Measurements from ENCODE around the gene GAMT. TPM values are rescaled to one million over a fixed set of nuclear protein-coding genes. Genes with fewer than 3 reads are reported as not detected.

The GAMT gene
- total RNA-seq, 2 donors from 2014 or later: 4.9 to 11.2 TPM

DNA sequence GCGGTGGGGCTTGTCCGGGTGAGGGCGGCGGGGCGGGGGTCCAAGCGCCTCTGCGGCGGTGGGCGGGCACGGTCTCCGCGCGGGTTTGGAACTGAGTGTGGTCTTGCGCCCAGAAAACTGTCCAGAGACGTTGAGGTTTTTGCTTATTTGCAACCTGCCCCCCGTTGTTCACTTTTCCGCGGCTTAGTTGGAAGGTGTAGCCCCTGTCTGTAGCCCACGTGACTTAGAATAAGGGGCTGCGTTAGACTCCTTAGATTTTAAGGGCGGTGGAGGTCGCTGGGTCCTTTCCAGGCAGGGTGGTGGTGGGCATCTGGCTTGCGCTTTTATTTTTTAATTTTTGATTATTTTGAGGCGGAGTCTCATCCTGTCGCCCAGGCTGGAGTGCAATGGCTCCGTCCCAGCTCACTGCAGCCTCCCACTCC is 37.6 kb upstream of the GAMT start:
- H3K4me3 Mint-ChIP-seq: peak overlapping the region; percentile 93
- peak; percentile 1 for ATAC-seq (replicated peaks)
- H3K27me3 Mint-ChIP-seq: no peaks in the 10 kb centered on the region
- no peaks in the 10 kb centered on the region for H3K9me3 Mint-ChIP-seq
- no peaks in the 10 kb centered on the region for H3K4me1 Mint-ChIP-seq
- H3K27ac Mint-ChIP-seq: peak overlapping the region; percentile 99
- peaks cover 61% of the 10 kb centered on the region for H3K36me3 Mint-ChIP-seq (ENCODE audit: low read depth)

DNA sequence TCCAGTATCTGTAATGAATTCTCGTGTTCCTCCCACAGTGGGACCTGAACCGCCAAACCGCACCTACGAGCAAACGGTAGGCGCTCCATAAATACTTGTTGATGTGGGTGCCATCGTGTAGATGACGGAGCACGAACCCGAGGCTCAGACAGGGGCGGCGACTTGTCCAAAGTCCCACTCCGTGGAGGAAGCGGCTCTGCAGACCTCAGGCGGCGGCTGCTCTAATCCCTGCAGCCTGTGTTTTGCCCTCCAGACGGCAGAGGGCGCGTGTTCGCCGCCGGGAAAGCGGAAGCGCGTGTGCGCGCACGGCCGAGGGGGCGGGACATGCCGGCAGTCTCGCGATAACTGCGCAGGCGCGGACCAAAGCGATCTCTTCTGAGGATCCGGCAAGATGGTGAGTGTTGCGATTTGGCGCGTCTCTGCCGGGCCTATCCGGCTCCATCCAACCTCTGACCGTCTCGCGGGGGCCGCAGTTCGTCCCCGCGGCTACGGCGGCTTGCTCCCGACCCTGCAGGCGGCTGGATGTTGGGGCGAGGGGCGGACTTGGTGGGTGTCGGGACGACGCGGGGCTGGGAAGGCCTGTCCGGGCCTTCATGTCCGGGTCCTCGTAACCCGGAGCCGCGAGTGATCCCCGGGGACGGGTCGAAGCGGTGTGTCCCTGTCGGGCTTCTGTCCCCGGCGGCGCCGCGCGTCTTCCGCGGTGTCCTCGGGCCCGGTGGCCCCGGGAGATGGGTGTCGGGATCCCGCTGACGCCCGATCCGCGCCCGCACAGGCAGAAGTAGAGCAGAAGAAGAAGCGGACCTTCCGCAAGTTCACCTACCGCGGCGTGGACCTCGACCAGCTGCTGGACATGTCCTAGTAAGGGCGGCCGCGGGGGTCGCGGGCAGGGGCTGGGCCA is 36.9 kb upstream of the GAMT start, which contains the start of gene RPS15:
TSS of gene RPS15 (plus strand) at position 362 of the 898 bp plus-strand sequence. CDS start at position 392, 30 bp downstream.
- H3K36me3 Mint-ChIP-seq (ENCODE audit: low read depth): peaks cover 61% of the 10 kb centered on the region
- H3K4me1 Mint-ChIP-seq: no peaks in the 10 kb centered on the region
- H3K4me3 Mint-ChIP-seq: peak within 1 kb of the TSS; percentile 93

DNA sequence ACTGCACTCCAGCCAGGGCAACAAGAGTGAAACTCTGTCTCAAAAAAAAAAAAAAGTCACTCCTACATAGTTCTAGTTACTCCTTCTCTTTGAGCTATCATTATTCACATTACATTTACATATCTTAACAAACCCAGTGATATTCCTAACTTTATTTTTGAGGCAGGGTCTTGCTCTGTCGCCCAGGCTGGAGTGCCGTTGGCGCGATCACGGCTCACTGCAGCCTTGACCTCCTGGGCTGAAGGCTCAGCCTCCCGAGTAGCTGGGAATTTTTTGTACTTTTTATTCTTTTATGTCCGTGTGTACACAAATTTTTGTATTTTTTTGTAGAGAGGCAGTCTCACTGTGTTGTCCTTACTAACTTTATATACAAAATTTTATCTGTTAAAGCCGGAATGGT is 36.3 kb upstream of the GAMT start:
- Mint-ChIP-seq H3K4me3 (peak overlapping the region; percentile 93), H3K9me3 (no peaks in the 10 kb centered on the region), H3K27me3 (no peaks in the 10 kb centered on the region), H3K27ac (peak overlapping the region; percentile 99), H3K4me1 (no peaks in the 10 kb centered on the region), H3K36me3 (ENCODE audit: low read depth) (peaks cover 64% of the 10 kb centered on the region)
- ATAC-seq (replicated peaks): no peak

More for the DNA sequence above, 36.9 kb upstream of the GAMT start, which contains the start of gene RPS15:
- Mint-ChIP-seq H3K9me3 (no peaks in the 10 kb centered on the region), H3K27ac (peak within 1 kb of the TSS; percentile 99), H3K27me3 (no peaks in the 10 kb centered on the region)
- ATAC-seq (replicated peaks): peak; percentile 89

DNA sequence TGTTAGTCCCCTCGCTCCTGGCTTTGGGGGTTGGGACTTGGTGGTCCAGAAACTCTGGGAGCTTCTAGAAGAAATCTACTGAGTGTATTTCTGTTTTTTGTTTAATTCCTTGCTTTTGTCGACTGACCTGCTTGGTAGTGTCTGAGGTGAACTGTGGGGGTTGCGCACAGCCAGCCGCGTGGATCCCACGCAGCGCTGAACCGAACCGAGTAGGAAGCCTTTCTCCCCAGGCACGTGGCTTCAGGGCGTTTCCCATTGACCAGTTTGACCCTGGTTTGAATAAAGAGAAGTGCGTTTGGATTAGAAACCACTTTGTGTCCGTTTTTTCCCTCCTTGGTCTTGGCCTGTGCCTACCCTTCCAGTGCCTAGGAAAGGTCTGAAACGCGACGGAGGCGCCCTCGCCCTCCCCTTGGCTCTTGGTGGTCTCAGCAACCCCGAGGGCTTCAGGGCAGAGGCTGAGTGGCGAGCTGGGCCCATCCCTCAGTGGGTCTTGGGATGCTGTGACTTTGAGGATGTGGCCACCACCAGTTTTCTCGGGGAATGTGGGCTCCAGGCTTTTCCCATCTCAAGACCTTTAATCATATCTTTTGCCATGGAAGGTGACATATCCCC is 34.1 kb upstream of the GAMT start:
- no peaks in the 10 kb centered on the region for H3K4me1 Mint-ChIP-seq
- peaks cover 64% of the 10 kb centered on the region for H3K36me3 Mint-ChIP-seq (ENCODE audit: low read depth)
- H3K4me3 Mint-ChIP-seq: no peak overlapping the region
- no peaks in the 10 kb centered on the region for H3K9me3 Mint-ChIP-seq
- no peak for ATAC-seq (replicated peaks)
- no peak overlapping the region for H3K27ac Mint-ChIP-seq
- no peaks in the 10 kb centered on the region for H3K27me3 Mint-ChIP-seq

DNA sequence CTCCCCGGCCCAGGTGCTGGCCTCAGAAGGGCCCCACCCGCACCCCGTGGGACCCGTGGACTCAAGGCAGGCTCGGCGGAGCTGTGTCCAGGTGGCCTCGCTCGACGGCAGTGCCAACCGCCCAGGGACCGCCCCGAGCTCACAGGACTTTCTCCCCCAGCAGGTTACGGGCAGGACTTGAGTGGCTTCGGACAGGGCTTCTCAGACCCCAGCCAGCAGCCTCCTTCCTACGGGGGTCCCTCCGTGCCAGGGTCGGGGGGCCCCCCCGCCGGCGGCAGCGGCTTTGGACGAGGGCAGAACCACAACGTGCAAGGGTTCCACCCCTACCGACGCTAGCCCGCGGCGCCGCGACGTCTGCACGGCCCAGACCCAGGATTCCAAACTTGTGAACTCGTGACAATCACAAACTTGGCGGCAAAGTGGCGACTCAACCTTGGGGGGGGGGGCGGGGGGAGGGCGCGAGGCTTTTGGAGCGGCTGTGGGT is 33.3 kb upstream of the GAMT start:
- Mint-ChIP-seq H3K9me3 (no peaks in the 10 kb centered on the region), H3K27me3 (no peaks in the 10 kb centered on the region), H3K36me3 (ENCODE audit: low read depth) (peaks cover 63% of the 10 kb centered on the region), H3K4me1 (no peaks in the 10 kb centered on the region), H3K4me3 (no peak overlapping the region), H3K27ac (no peak overlapping the region)
- ATAC-seq (replicated peaks): no peak

DNA sequence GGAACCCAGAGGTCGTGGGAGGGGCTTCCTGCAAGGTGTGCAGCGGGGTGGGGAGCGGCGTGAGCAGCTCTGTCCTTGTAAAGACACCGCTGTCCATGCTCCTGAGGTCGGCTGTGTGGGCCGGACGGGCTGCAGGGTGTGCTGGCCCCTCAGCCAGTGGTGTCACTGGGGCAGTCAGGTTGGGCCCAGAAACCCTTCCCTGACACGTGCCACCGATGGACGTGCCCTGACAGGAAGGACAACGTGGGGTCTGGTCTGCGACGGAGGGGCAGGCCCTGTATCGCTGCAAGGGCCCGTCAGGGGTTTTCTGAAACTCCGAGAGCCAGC is 32.7 kb upstream of the GAMT start:
- H3K36me3 Mint-ChIP-seq (ENCODE audit: low read depth): peaks cover 61% of the 10 kb centered on the region
- ATAC-seq (replicated peaks): no peak
- H3K27ac Mint-ChIP-seq: no peak overlapping the region
- no peaks in the 10 kb centered on the region for H3K4me1 Mint-ChIP-seq
- no peaks in the 10 kb centered on the region for H3K9me3 Mint-ChIP-seq
- H3K27me3 Mint-ChIP-seq: no peaks in the 10 kb centered on the region
- no peak overlapping the region for H3K4me3 Mint-ChIP-seq

DNA sequence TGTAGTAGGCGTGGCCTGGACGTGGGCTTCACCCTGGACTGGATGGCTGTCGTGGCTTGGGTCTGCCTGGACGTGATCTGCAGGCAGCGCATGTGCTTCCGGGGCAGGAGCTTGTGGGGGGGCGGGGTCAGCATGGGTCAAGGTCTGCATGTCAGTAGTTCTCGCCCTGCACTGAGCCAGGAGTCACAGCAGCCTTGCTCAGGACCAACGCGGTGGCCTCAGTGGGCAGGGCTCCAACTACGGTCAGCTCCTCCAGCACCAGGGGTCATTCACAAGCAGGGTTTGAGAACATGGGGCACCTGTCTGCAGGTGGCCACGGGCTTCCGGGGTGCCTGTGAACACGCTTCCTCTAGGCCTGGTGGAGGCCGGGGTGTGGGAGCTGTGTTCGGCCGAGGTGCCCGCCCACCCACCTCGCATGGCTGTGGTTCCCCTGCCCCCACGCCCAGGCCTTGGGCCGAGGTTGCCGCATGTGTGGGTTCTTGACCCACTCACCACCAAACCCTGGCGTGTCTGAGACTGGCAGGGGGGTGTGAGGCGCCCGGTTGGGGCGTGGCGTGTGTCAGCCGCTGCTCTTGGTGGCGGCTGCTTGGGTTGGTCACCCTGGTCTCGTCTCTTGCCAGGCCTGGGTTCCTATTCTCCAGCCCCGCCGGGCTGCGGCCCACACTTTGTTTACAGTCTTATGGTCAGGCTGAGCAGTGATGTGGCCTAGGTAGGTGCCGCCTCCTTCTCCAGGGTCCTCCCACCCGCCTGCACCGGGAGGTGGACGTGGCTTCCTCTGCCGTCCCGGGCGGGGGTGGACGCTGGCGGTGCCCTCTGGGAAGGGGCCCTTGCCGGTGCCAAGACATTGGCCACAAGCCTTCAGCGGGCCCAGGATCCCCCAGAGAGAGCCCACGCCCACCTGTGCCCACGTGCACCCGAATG is 32.0 kb upstream of the GAMT start:
- Mint-ChIP-seq H3K9me3 (no peaks in the 10 kb centered on the region), H3K27ac (no peak overlapping the region), H3K4me3 (no peak overlapping the region), H3K27me3 (no peaks in the 10 kb centered on the region), H3K36me3 (ENCODE audit: low read depth) (peaks cover 58% of the 10 kb centered on the region), H3K4me1 (no peaks in the 10 kb centered on the region)
- no peak for ATAC-seq (replicated peaks)

DNA sequence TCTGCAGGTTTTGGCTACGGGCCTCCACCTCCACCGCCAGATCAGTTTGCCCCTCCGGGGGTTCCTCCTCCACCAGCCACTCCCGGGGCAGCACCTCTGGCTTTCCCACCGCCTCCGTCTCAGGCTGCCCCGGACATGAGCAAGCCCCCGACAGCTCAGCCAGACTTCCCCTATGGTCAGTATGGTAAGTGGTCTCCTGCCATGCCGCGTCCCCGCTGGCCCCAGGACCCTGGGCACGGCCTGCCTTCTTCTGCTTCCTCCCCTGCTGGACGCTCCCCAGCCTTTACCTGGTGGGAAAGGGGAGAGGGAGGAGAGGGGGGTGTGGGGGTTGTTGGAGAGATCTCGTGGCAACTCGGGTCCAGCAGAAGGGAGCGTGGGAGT is 31.2 kb upstream of the GAMT start:
- ATAC-seq (replicated peaks): no peak
- Mint-ChIP-seq H3K9me3 (no peaks in the 10 kb centered on the region), H3K4me1 (no peaks in the 10 kb centered on the region), H3K36me3 (ENCODE audit: low read depth) (peaks cover 61% of the 10 kb centered on the region), H3K27me3 (no peaks in the 10 kb centered on the region), H3K27ac (no peak overlapping the region), H3K4me3 (no peak overlapping the region)

DNA sequence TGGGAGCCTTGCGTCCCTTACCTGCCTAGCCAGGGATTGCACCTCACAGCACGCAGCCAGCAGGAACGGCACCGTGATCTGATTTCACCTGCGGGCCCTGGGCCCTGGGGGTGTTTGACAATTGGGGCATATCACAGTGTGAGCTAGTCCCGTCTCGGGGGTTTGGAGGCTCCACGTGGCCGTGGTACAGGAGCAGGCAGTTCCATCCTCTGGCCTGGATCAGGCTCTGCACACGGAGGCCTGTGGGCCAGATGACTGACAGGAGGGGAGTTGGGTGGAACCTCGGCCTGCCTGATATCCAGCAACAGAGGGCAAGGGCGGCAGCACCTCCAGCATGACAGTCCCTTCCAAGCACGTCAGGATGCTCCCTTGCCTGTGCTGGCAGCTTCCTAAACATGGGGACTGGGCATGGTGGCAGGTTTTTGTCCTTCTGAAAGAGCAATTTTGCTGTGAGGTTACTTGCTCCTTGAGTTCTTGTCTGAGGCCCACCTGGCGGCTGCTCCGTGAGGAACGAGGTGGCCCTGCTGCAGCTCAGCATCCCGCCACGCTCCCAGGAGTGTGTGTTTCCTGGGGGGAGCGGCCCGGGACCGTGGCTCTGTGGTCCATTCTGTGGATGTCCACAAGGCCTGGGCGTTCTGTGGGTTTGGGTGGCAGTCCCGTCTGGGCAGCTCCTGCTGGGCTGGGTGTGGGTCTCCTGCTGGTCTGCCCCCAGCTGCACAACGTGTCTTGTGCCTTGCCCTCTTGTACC is 30.6 kb upstream of the GAMT start:
- Mint-ChIP-seq H3K27me3 (no peaks in the 10 kb centered on the region), H3K4me1 (no peaks in the 10 kb centered on the region), H3K36me3 (ENCODE audit: low read depth) (peaks cover 67% of the 10 kb centered on the region), H3K9me3 (no peaks in the 10 kb centered on the region), H3K4me3 (no peak overlapping the region), H3K27ac (no peak overlapping the region)
- ATAC-seq (replicated peaks): no peak

DNA sequence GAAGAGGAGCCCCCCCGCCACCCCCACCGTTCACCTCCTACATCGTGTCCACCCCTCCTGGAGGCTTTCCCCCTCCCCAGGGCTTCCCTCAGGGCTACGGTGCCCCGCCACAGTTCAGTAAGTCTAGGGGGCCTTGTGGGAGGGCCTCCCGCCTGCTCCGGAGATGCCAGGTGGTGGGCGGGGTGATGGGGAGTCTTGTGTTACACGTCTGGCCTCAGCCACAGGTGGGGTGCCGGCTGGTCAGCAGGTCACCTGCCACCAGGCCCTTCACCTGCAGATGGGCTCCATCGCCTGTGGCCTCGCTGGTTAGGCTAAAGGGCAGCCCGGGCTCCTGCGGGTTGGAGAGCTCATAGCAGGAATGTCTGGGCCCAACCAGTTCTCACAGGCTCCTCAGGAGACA is 28.9 kb upstream of the GAMT start:
- Mint-ChIP-seq H3K36me3 (ENCODE audit: low read depth) (peaks cover 77% of the 10 kb centered on the region), H3K4me3 (no peak overlapping the region), H3K9me3 (no peaks in the 10 kb centered on the region), H3K4me1 (no peaks in the 10 kb centered on the region), H3K27me3 (no peaks in the 10 kb centered on the region), H3K27ac (no peak overlapping the region)
- ATAC-seq (replicated peaks): no peak

DNA sequence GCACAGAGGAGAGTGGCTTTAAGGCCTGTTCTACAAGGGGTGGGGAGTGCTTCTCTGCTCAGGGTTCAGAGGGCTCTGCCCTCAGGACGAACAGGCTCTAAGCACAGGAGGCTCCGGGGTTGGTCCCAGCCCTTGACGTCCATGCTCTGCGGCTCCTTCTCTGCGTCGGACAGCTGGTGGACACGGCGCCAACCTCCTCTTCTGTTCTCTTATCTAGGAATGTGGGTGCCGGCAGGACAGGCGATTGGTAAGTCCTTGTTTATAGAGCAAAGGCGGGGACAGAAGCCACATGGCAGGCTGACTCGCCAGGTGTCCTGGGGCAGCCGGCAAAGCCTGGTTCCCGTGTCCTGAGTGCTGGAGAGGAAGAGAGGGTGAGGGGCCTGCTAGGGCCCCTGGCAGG is 28.4 kb upstream of the GAMT start:
- Mint-ChIP-seq H3K4me1 (no peaks in the 10 kb centered on the region), H3K27ac (no peak overlapping the region), H3K4me3 (no peak overlapping the region), H3K27me3 (no peaks in the 10 kb centered on the region), H3K36me3 (ENCODE audit: low read depth) (peaks cover 79% of the 10 kb centered on the region), H3K9me3 (no peaks in the 10 kb centered on the region)
- no peak for ATAC-seq (replicated peaks)

DNA sequence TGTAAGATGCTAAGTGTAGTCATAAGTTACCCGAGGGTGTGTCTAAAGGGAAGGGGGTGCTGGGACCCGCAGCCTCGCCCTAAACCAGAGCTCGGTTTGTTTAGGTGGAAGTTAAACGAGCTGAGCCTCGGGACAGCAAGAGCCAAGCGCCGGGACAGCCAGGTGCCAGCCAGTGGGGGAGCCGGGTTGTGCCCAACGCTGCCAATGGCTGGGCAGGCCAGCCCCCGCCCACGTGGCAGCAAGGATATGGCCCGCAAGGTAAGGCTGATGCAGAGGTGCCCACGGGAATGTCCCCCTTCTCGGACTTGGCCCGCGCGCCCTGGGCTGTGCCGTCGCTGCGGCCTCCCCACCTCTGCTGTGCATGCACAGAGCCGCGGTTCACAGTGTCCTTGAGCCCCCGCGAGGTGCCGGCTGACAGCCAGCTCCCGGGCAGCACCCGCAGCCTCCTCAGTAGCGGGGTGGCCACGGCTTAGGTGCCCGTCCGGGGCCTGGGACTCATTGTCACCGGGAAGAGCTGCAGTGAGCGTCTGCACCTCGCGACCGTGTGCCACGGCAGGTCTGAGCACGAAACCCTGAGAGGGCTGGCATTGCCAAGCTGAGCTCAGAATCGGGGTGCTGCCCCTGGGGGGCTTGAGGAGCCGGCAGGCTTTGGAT is 27.5 kb upstream of the GAMT start:
- H3K9me3 Mint-ChIP-seq: no peaks in the 10 kb centered on the region
- no peaks in the 10 kb centered on the region for H3K4me1 Mint-ChIP-seq
- H3K36me3 Mint-ChIP-seq (ENCODE audit: low read depth): peaks cover 88% of the 10 kb centered on the region
- H3K4me3 Mint-ChIP-seq: no peak overlapping the region
- no peak for ATAC-seq (replicated peaks)
- no peak overlapping the region for H3K27ac Mint-ChIP-seq
- no peaks in the 10 kb centered on the region for H3K27me3 Mint-ChIP-seq

DNA sequence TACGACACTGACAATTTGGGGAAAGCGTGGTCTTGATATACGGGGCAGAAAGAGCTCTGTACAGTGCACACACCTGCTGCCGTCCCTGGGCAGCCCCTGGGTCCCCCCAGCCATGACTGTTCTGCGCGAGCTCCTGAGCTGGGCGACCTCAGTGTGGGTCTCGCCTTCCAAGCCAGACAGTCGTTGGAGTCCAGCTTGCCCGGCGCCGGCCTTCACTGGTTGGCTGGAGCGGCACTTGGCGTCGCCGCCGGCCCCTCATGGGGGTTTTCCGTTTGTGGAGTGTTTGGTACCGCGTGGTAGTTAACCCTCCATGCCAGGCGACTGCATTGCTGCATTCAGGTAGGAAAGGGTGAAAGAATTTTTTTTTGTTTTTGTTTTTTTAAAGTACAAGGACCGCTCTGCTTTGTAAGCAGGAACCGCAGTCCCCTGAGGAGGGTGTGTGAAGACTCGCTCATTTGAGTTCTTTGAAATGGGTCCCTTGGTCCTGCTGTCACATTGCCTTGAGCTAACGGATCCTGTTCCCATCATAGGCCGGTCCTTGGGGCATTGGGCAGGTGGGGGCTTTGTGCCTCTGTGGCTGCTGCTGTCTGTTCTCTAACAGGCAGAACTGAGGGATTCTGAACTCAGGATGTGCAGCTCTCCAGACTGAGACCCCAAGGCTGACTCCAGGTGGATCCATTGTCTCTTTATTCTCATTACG is 26.0 kb upstream of the GAMT start:
- Mint-ChIP-seq H3K4me1 (no peaks in the 10 kb centered on the region), H3K9me3 (no peaks in the 10 kb centered on the region), H3K36me3 (ENCODE audit: low read depth) (peaks cover 93% of the 10 kb centered on the region), H3K27ac (no peak overlapping the region), H3K4me3 (no peak overlapping the region), H3K27me3 (no peaks in the 10 kb centered on the region)
- ATAC-seq (replicated peaks): no peak
